ENCODE data around the gene UQCC5.
A peak's percentile ranks its signal among the peaks of the same experiment; 100 is the strongest.
"Not testable (repeated sequence)": the region's sequence is repeated elsewhere in the genome, so short reads cannot be mapped to it uniquely, and the experiment has no call there.

The UQCC5 gene

GRCh38 chr3:52523386-52524257, 12.8 kb upstream of the UQCC5 start:
- DNase-seq = no peak

GRCh38 chr3:52524258-52524751, 12.1 kb upstream of the UQCC5 start:
- DNase-seq = no peak

DNA sequence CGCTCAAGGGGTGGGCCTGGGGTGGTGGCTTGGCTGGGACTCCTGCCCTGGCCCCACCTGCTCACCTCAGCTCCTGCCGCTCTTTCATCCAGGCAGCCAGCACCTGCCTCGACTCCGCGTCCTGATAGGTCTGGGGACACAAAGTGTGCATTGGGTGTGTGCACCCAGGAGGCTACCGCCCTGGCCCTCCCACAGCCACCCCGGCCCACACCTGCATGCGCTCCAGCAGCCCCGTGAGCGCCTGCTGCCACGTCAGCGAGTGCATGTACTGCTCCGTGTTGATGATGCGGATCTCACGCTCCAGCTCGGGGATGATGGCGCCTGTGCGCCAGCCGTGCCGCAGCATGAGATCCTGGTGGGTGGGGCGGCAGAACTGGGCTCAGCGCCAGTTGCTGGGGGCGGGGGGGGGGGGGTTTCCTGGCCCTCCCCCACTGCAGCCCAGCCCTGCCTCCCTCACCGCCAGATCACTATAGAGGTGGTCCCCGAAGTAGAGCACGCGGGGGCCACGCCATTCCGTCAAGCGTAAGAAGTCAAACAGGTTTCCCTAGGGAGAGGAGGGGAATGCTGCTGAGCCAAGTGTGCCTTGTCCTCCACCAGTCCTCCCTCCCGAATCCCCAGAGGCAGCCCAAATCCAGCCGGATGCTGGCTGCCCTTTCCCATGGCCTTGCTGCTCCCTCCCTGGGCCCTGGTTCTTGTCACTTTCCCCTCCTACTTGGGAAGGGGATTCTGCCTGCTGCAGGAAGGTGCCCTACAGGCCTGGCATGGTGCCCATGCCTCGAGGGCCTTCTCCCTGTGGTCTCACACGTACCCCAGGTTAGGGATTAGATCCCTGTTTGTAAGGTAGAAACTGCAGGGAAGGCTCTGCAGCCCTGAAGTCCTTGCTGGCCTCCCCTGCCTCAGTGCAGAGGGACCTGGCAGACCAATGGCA, 11.4 kb upstream of the UQCC5 start:
- no peak for DNase-seq

- DNase-seq = no peak
Measured at GRCh38 chr3:52525680-52526561, 10.5 kb upstream of the UQCC5 start.

DNA sequence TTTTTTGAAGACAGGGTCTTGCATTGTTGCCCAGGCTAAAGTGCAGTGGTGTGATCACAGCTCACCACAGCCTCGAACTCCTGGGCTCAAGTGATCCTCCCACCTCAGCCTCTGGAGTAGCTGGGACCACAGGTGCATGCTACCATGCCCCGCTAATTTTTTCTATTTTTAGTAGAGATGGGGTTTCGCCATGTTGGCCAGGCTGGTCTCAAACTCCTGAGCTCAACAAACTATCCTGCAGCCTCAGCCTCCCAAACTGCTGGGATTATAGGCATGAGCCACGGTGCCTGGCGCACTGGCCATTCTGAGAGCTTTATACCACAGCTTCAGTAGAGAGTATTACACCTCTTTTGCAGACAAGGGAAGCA, 9.8 kb upstream of the UQCC5 start:
- DNase-seq = not testable (repeated sequence)

DNA sequence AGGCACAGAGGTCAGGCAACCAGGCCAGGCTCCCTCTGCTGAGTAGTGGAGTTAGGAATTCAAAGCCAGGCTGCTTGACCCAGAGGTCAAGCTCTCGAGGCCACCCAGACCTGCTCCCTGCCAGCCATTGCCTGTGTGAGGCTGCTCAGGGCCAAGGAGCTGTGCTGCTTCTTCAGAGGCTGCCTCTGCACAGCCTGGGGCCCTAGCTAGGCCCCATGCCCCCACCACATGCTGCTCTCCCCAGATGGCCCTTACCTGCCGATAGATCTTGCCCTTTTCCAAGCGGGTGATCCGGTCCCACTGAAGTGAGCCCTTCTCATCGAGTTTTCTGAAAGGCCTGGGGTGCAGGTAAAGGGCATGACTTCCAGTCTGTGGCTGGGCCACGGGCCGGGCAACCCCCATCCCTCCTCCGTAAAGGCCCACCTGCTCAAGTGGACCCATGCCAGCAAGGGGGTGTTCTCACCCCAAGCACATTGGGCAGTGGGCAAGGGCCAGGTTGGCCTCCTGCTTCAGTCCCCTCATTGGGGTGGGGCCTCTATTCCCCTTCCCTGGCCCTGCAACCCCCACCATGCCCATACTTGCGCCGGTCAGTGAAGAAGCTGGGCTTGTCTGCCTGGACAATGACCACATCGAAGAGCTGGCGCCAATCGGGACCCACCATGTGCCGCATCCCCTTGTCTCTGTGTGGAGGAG, 9.2 kb upstream of the UQCC5 start:
- DNase-seq = no peak

- DNase-seq = no peak
Measured at GRCh38 chr3:52527732-52528585, 8.4 kb upstream of the UQCC5 start.

GRCh38 chr3:52528586-52529375, 7.6 kb upstream of the UQCC5 start:
- no peak for DNase-seq

DNA sequence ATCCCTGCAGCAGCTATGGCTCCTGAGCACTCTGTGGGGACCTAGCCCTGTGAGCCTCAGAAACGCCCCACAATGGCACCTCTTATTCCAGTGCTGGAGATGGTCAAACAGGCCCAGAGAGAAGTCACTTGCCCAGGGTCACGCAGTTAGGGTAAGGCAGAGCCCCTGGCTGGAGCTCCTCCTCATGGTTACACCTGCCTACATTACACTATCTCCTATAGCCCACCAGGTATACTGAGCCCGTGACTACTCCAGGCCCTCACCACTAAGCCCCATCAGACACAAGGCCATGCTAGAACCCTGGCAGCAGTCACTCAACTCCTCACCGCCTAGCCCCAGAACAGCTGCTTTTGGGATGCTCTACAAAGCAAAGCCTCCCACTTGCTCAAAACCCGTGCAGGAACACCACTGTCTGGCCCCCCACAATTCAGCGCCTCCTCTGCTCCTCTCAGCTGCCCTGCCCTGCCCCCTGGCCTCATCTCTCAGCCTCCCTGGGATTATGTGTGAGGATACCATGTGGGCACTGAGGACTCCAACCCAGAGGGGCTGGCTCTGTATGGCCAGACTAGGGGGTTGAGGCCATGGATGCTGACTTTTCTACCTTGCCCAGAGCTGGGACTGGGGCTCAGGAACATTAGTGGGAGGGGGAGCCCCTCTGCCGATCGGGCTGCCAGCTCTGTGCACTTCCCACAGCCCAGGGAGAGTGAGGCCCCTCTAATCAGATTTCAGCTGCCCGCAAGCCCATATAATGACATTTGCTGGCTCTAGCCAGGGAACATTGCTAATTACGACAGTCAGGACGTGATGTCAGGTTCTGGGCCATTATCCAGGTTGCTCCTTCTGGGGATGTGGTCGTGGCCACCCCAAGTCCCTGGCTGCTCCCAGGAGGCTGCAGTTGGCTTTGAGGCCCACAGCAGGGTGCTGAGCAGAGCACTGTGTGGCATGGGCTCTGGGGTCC, 6.8 kb upstream of the UQCC5 start:
- no peak for DNase-seq

DNA sequence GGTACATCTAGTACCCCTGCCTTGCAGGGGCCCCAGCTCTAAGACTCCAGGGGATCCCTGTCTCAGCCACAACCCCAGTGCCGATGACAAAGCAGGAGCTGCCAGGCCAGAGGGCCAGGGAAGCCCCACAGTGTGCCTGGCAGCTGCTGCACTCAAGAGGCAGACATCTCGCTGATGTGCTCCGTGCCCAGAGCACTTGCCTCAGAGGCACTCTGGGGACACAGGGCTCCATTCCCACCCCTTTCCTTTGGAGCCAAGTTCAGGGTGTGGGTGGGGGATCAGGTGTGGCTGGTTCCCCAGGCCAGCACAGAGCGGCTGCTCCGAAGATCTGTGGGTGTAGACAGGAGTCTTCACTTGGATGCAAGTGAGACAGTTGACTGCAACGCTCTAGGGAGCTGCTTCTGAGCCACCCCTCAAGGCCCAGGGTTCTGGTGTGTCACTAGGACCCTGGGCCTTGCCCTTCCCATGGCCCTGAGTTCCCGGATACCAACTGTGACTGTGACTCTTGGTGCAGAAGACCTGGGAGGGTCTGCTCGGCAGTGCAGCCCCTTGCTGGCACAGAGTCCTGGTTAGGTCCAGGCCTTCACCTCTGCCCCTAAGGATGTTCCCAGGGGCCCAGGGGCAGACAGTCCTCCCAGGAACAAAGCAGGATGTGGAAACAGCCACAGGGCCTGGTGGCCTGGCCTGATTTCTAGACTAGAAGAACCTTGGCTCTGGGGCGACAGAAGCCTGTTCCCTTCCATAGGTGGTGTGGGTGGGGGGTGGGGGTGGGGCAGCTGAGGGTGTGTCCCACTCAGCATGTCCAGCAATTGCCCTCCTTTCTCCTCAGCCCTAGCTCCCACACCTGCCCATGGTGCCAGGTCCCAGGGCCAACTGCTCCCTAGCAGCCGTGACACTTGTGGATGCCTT, 5.2 kb upstream of the UQCC5 start:
- DNase-seq = no peak

DNA sequence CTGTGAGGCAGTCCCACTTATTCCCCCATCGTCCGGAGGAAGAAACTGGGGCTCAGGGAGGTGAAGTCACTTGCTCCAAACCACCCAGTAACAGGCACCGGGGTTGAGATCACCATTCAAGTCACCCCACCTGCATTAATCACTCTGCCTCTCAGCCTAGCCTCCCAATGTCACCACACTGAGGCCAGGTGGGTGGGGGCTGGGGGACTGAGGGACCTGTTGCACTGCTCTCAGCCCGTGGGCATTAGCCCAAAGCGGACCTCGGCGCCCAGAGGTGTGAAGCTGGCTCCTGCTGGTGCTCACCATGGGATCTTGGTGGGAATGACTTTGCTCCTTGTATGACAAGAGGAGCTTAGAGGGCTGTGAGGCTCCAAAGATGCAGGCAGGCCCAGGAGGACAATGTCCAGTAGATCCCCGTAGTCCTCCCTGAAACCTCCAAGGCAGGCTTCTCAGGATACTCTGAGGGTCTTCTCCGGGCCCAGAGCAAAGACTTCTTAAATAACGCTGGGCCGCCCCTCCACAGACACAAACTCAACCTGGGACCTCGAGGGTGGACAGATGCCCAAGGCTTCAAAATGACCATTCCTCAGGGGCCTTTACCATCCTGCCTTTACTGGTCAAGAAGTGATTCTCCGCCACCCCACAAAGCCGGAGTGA, 4.4 kb upstream of the UQCC5 start:
- DNase-seq = peak; percentile 5

DNA sequence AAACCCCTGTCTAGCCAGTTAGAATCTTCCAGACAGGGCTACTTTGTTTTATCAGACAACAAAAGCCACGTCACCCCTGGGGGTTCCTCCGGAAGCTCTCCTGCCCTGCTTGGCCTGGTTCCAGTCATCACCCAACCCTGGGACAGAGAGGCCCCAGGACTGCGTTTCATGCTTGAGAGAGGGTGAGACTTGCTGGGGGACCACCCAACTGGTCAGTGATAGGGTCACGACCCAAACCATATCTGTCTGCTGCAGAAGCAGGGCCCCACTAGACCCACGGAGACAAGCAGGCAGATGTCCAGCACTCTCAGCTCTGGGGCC, 3.9 kb upstream of the UQCC5 start:
- peak; percentile 39 for DNase-seq

DNA sequence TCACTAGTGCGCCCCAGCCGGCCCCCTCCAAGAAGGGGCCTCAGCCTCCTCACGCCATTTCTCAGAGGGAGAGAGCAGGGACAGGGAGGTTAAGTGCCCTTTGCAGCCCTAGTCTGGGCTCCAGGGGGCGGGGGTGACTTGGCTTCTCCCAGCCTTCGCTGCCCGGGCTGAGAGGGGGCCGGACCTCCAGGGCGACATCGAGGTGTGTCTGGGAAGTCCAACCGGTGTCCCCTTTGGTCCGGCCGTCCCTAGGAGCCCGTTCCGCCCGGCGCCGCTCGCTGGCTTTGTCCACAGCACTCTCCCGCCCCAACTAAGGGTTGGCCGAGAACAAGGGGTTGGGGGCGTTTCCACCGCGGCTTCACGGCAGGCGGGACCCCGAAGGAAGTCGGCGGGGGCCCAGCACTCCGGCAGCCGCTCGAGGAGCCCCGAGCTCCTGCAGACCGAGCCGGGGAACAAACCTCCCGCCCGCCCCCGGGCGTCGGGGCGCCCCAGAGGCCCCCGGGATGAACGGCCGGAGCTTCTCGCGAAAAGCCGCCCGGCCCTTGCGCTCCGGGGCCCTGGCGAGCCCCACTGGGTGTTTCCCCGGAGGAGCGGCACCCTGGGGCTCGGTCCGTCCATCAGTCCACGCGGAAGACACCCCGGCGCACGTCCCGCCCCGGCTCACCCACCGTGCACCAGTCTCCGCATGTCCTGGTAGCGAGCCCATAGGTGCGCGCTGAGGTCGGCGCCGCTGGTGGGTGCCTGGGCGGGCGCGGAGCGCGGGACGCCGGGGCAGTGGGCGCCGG, 3.4 kb upstream of the UQCC5 start:
- peak; percentile 43 for DNase-seq

- DNase-seq = peak; percentile 73
Measured at GRCh38 chr3:52533623-52534280, 2.7 kb upstream of the UQCC5 start, which contains the start of gene NT5DC2. NT5DC2 (minus strand) TSS chr3:52533857; CDS start chr3:52533737, 120 bp downstream.

DNA sequence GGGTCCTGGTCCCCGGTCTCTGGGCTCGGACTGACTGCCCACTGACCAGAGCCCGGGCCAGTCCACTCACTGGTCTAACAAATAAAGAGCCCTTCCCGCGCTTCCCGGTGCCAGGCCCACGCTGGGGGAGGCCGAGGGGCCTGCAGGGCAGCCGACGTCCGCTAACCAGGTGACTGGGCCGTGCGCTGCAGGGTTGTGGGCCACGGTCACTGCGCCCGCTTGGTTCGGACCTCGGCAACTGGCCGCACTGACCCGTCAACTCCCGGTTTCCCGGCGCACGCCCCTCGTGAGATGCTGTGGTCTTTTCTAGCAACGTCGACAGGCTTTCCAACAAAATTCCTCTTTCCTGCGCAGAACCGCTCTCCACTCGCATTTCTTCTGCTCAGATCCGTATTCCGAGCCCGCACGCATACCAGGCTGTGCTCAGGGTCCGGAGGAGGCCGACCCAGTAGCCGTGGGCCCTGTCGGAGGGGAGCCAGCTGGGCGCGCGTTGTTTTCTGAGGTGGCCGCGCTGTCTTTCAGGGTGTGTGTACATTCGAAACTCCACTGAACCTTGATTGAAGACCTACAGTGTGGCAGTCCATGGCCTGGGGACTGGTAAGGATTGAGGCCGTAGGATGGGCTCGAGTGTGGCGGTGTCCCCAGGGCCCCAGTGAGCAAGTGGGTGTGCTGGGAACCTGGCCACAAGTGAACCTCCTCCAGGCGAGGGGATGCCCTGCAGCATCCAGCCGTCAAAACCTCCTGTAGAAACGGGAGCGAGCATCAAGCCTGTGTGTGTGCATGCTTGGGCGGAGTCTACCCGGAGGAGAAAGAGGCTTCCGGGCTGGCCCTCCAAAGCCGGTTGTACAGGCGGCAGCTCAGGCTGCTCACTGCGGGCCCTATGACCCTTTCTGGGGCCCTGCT, 1.9 kb upstream of the UQCC5 start:
- no peak for DNase-seq
